ENCODE measurements around the gene SIK2. TPM values are rescaled to one million over a fixed set of nuclear protein-coding genes. Genes with fewer than 3 reads are reported as not detected.
A peak's percentile ranks its signal among the peaks of the same experiment; 100 is the strongest.
"Not testable (repeated sequence)": the region's sequence is repeated elsewhere in the genome, so short reads cannot be mapped to it uniquely, and the experiment has no call there.

SIK2 gene
- total and polyA plus RNA-seq, 10 donors, result 1.7 to 23.8 (median 14.9) TPM

DNA sequence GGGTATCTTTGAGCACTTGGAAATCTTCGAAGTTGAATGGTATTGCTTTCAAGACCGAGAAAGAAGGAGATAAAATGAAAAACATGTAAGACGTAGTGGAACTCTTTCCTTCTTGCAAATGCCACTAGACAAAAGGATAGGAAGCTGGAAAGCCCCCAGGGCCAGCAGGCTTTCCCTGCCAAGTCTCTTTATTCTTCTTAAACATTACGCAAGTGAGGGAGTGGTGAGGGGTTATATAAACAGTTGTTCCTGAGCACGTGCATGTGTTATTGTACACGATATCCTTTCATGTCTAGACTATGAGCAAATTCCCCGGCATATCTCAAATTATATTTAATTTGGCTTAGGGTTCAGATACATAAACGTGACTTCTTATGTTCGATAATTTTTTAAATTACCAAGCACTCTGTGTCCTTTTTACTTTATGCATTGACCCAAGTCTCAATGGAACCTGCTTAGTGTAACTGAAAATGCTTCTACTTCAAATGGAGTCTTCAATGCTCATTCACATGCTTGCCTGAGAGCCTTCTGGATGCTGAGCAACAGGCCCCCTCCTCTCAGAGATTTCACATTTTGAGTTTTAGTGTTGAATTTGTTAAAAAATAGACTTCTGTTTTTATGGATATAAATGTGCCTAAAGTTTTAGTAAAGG lies 104.9 kb downstream of the SIK2 start:
- 70 to 88% (median 78%) methylated on average over 9 of the region's 9 CpGs for WGBS, 5 donors
- TF ChIP-seq POLR2A (IDR thresholded peaks at IDR 0.05) (no peak), POLR2AphosphoS5 (IDR thresholded peaks at IDR 0.05) (no peak)
- TF ChIP-seq, protein P1, sequence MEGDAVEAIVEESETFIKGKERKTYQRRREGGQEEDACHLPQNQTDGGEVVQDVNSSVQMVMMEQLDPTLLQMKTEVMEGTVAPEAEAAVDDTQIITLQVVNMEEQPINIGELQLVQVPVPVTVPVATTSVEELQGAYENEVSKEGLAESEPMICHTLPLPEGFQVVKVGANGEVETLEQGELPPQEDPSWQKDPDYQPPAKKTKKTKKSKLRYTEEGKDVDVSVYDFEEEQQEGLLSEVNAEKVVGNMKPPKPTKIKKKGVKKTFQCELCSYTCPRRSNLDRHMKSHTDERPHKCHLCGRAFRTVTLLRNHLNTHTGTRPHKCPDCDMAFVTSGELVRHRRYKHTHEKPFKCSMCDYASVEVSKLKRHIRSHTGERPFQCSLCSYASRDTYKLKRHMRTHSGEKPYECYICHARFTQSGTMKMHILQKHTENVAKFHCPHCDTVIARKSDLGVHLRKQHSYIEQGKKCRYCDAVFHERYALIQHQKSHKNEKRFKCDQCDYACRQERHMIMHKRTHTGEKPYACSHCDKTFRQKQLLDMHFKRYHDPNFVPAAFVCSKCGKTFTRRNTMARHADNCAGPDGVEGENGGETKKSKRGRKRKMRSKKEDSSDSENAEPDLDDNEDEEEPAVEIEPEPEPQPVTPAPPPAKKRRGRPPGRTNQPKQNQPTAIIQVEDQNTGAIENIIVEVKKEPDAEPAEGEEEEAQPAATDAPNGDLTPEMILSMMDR (IDR thresholded peaks at IDR 0.05 in 8 of 11, conservative IDR thresholded peaks at IDR 0.05 in 3 of 11), result no peak
- Histone ChIP-seq H3K27me3 (replicated peaks in 1 of 7) (no peaks in the 10 kb centered on the region), H3K36me3 (peaks cover 0 to 100% (median 60%) of the 10 kb centered on the region in 6 donors), H3K4me1 (no peaks in the 10 kb centered on the region), H3K27ac (no peak overlapping the region), H3K9me3 (no peaks in the 10 kb centered on the region), H3K4me3 (no peak overlapping the region)
- DNase-seq, result no peak
- intact Hi-C loops (cut with DNase I; ENCODE audit: low total_unique reads), result no loop called here

DNA sequence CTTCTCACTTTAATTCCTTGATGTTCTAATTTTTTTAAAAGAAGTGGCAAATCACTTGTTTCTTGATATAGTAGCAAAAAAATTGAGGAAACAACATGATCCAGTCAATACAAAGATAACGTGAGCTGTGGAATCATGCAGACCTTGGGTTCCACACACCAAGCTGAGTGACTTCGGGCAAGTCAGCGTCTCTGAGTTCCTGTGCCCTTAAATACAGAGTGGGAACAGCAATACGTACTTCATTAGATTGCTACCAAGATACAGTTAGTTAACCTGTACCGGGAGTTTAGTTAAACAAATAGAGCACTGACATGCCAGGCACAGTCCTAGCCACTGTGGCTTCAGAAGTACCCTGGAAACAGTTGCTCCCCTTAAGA lies 105.4 kb downstream of the SIK2 start:
- no peaks in the 10 kb centered on the region for H3K9me3 ChIP-seq
- WGBS, 5 donors, result 88 to 96% (median 95%) methylated on average over 5 of the region's 5 CpGs
- TF ChIP-seq, protein P1 (IDR thresholded peaks at IDR 0.05 in 8 of 11, conservative IDR thresholded peaks at IDR 0.05 in 3 of 11), result no peak
- TF ChIP-seq POLR2A (IDR thresholded peaks at IDR 0.05) (no peak), POLR2AphosphoS5 (IDR thresholded peaks at IDR 0.05) (no peak)
- H3K36me3 ChIP-seq, result peaks cover 0 to 100% (median 62%) of the 10 kb centered on the region in 6 donors
- H3K27me3 ChIP-seq (replicated peaks in 1 of 7), result no peaks in the 10 kb centered on the region
- no peak overlapping the region for H3K4me3 ChIP-seq
- H3K27ac ChIP-seq, result no peak overlapping the region
- H3K4me1 ChIP-seq, result no peaks in the 10 kb centered on the region
- no peak for DNase-seq
- intact Hi-C loops (cut with DNase I; ENCODE audit: low total_unique reads), result no loop called here

DNA sequence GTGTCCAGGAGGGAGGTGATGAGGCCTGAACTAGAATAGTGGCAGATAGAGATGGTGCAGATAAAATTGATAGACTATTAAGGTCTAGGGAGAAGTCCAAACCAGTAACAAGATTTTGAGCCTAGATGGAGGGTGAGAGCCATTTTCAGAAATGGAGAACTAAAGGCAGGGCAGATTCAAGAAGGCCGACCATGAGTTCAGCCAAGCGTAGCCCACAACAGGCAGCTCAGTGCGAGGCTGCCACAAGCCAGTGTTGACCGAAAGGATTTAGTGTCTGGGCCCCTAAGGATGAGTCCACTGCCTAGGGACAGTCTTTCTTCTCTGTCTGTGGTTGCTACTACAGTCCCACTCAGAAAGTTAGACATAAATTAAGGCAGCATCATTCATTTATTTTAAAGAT lies 112.3 kb downstream of the SIK2 start:
- Histone ChIP-seq H3K4me1 (peaks cover 0 to 11% (median 0%) of the 10 kb centered on the region in 6 donors), H3K27me3 (replicated peaks in 1 of 7) (no peaks in the 10 kb centered on the region), H3K27ac (no peak overlapping the region), H3K4me3 (no peak overlapping the region), H3K9me3 (no peaks in the 10 kb centered on the region), H3K36me3 (peaks cover 0 to 96% (median 48%) of the 10 kb centered on the region in 6 donors)
- intact Hi-C loops (cut with DNase I; ENCODE audit: low total_unique reads), result no loop called here
- TF ChIP-seq POLR2A (IDR thresholded peaks at IDR 0.05), result no peak
- TF ChIP-seq POLR2AphosphoS5 (IDR thresholded peaks at IDR 0.05), result no peak
- TF ChIP-seq, protein P1 (IDR thresholded peaks at IDR 0.05 in 8 of 11, conservative IDR thresholded peaks at IDR 0.05 in 3 of 11), result no peak
- DNase-seq, result peak; percentile 57
- WGBS, 5 donors, result 64 to 83% (median 81%) methylated on average over 4 of the region's 4 CpGs

DNA sequence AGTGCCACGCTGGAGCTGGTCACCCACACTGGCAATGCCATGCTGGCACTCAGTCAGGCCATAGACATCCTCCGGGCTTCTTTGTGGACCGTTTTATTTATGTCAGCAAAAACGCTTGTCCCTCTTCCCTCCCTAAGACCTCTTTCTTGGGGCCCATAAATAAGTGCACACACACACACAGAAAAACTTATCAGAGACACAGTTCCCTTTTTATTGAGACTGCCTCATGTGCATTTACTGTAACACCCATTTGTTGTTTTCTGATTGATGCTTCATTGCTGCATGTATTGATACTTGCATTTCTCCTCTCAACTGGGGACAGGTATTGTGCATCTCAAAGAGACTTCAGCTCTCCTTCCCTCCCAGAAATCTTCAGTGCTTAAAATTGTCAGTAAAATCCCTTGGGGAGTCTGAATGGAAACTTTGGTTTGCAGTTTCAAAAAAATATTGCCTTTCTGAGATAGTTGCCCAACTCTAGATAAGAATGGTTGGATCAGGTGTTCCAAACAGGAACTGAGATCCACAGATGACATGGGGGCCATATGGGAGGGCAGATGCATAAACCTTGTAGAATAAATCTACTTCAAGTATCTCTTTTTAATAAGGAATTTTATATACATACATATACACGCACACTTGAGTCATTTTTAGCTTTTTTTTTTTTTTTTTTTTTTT lies 113.0 kb downstream of the SIK2 start:
- no peaks in the 10 kb centered on the region for H3K27me3 ChIP-seq (replicated peaks in 1 of 7)
- H3K9me3 ChIP-seq, result no peaks in the 10 kb centered on the region
- DNase-seq, result no peak
- 46 to 58% (median 51%) methylated on average over 5 of the region's 5 CpGs for WGBS, 5 donors
- H3K36me3 ChIP-seq, result peaks cover 0 to 96% (median 53%) of the 10 kb centered on the region in 6 donors
- H3K27ac ChIP-seq, result no peak overlapping the region
- H3K4me3 ChIP-seq, result no peak overlapping the region
- H3K4me1 ChIP-seq, result peaks cover 0 to 11% (median 0%) of the 10 kb centered on the region in 6 donors
- no peak for TF ChIP-seq POLR2A (IDR thresholded peaks at IDR 0.05)
- TF ChIP-seq POLR2AphosphoS5 (IDR thresholded peaks at IDR 0.05), result no peak
- TF ChIP-seq, protein P1 (IDR thresholded peaks at IDR 0.05 in 8 of 11, conservative IDR thresholded peaks at IDR 0.05 in 3 of 11), result no peak
- intact Hi-C loops (cut with DNase I; ENCODE audit: low total_unique reads), result no loop called here

DNA sequence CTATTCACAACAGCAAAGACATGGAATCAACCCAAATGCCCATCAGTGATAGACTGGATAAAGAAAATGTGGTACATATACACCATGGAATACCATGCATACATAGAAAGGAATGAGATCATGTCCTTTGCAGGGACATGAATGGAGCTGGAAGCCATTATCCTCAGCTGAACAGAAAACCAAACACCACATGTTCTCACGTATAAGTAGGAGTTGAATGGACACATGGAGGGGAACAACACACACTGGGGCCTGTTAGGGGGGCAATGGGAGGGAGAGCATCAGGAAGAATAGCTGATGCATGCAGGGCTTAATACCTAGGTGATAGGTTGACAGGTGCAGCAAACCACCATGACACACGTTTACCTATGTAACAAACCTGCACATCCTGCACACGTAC lies 115.4 kb downstream of the SIK2 start:
- H3K27ac ChIP-seq; intact Hi-C loops (cut with DNase I; ENCODE audit: low total_unique reads); H3K27me3 ChIP-seq (replicated peaks in 1 of 7); DNase-seq; H3K9me3 ChIP-seq; H3K4me3 ChIP-seq: not testable (repeated sequence)
- Histone ChIP-seq H3K36me3 (peaks cover 0 to 96% (median 63%) of the 10 kb centered on the region in 6 donors), H3K4me1 (peaks cover 0 to 11% (median 0%) of the 10 kb centered on the region in 6 donors)
- 89 to 94% (median 90%) methylated on average over 3 of the region's 3 CpGs for WGBS, 5 donors

Measured in spleen (tissue), 11 donors.